SK-N-MC (cell line): ENCODE results near the gene S100A4.

ENCODE experiments used
- EZH2 ChIP-seq: fragments of 200-600 bp; sonication (generic); IDR thresholded peaks from one replicate; pipeline ENCODE4 v1.6.1; 2017; ENCODE audit warnings: antibody characterized with exemption
- POLR2AphosphoS5 ChIP-seq: IDR thresholded peaks from 2 replicates; pipeline ENCODE4 v1.6.1; 2012; ENCODE audit warnings: mild to moderate bottlenecking, low read depth, low read length, borderline replicate concordance

DNA sequence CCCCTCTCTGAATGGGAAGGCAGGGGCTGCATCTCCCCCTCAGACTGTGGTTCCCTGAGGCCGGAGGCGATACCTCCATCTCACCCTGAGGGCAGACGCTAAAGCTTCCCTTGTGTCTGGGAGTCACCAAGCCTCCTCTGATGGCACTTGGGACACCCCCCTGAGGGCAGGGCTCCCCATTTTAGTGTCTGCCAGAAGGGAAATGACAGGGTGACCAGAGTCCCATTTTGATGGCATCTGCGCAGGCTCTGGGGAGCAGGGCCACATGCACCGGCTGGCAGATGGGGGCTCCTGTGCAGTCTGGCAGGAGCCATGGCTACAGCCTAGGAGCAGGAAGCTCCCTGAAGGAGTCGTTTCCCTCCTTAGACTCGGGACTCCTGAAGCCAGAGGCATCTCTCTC lies 18.4 kb upstream of the S100A4 start:
- TF ChIP-seq EZH2 (no peak), POLR2AphosphoS5 (no peak)
